Parathyroid adenoma (tissue), 2 donors: ENCODE results near the gene ODAD3.

ENCODE experiments used
- H2AFZ ChIP-seq: fragments of 300-600 bp; sonication (generic); one replicate; pipeline ENCODE4 v1.7.0; 2017; ENCODE audit warnings: antibody characterized with exemption, mild to moderate bottlenecking
- H3K27ac ChIP-seq: fragments of 300-600 bp; sonication (generic); one replicate; pipeline ENCODE4 v1.7.0; 2017
- H3K27me3 ChIP-seq: fragments of 300-600 bp; sonication (generic); one replicate; pipeline ENCODE4 v1.7.0; 2017; ENCODE audit warnings: low read length; ENCODE audit not compliant: control insufficient read depth, insufficient read depth
- H3K36me3 ChIP-seq: fragments of 300-600 bp; sonication (generic); one replicate; pipeline ENCODE4 v1.7.0; 2017; ENCODE audit warnings: low read length; ENCODE audit not compliant: control insufficient read depth, insufficient read depth
- H3K4me1 ChIP-seq: fragments of 300-600 bp; sonication (generic); one replicate; pipeline ENCODE4 v1.7.0; 2017; ENCODE audit warnings: control low read depth
- H3K4me2 ChIP-seq: fragments of 300-600 bp; sonication (generic); one replicate; pipeline ENCODE4 v1.7.0; 2017; ENCODE audit warnings: low read length
- H3K4me3 ChIP-seq: fragments of 300-600 bp; sonication (generic); one replicate; pipeline ENCODE4 v1.7.0; 2017; ENCODE audit warnings: low read depth, low read length
- H3K79me2 ChIP-seq: fragments of 300-600 bp; sonication (generic); one replicate; pipeline ENCODE4 v1.7.0; 2017; ENCODE audit warnings: control low read depth
- H3K9ac ChIP-seq: fragments of 300-600 bp; sonication (generic); one replicate; pipeline ENCODE4 v1.7.0; 2017; ENCODE audit warnings: mild to moderate bottlenecking
- H3K9me3 ChIP-seq: fragments of 300-600 bp; sonication (generic); one replicate; pipeline ENCODE4 v1.7.0; 2017; ENCODE audit warnings: low read length; ENCODE audit not compliant: control insufficient read depth
- CTCF ChIP-seq: fragments of 300-600 bp; sonication (generic); IDR thresholded peaks from one replicate; pipeline ENCODE4 v1.7.0; 2017; ENCODE audit warnings: antibody characterized with exemption, mild to moderate bottlenecking
- donor health status: primary hyperparathyroidism.

Gene ODAD3

DNA sequence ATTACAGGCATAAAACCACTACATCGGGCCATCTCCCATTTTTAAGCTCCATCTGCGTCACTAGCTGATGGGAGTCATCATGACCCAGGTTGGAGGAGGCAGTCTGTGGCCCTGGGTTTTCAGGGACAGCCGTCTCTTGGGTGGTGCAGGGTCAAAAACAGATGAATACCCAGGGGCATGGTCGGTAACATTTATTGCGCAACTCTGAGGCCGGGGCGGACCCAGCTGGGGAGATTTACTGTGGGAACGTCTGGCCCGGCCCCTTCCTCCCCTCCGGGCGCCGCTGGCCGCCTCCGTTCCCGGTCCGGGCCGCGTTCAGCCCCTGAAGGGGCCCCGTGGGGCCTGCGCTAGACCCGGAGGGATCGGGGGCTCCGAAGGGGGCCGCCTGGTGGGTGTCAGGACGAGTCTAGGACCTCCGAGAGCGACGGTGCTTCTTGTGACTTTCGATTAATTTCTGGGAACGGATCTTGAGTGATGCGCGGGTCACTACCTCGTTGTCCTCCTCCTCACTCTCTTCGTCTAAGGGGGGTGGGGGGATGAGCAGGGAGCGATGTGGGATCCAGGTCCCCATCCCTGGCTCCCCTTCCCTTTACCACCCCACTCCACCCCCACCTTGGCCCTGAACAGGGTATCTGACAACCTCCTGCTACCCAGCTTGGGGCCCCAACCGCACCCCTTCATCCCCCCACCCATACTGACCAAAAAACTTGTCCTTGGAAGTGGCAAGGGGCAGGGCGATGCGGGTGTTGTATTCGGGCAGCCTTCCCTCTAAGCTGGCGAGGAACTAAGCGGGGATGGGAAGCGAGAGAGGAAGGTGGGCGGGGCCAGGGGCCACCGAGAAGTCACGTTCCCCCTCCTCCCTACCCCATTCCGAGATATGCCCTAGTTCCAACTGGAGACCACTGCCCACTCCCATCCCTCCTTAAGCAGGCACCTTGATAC lies 14.2 kb downstream of the ODAD3 start:
- H3K4me1 ChIP-seq = peaks cover 19% of the 10 kb centered on the region
- no peak for TF ChIP-seq CTCF
- no peaks in the 10 kb centered on the region for H3K9me3 ChIP-seq
- peaks cover 4% of the 10 kb centered on the region for H3K79me2 ChIP-seq
- peak overlapping the region; percentile 3 for H3K4me2 ChIP-seq
- no peaks in the 10 kb centered on the region for H3K36me3 ChIP-seq
- H2AFZ ChIP-seq = peak overlapping the region; percentile 92
- H3K4me3 ChIP-seq = peak overlapping the region; percentile 1
- H3K9ac ChIP-seq = peak overlapping the region; percentile 30
- peak overlapping the region; percentile 97 for H3K27ac ChIP-seq
- no peaks in the 10 kb centered on the region for H3K27me3 ChIP-seq

DNA sequence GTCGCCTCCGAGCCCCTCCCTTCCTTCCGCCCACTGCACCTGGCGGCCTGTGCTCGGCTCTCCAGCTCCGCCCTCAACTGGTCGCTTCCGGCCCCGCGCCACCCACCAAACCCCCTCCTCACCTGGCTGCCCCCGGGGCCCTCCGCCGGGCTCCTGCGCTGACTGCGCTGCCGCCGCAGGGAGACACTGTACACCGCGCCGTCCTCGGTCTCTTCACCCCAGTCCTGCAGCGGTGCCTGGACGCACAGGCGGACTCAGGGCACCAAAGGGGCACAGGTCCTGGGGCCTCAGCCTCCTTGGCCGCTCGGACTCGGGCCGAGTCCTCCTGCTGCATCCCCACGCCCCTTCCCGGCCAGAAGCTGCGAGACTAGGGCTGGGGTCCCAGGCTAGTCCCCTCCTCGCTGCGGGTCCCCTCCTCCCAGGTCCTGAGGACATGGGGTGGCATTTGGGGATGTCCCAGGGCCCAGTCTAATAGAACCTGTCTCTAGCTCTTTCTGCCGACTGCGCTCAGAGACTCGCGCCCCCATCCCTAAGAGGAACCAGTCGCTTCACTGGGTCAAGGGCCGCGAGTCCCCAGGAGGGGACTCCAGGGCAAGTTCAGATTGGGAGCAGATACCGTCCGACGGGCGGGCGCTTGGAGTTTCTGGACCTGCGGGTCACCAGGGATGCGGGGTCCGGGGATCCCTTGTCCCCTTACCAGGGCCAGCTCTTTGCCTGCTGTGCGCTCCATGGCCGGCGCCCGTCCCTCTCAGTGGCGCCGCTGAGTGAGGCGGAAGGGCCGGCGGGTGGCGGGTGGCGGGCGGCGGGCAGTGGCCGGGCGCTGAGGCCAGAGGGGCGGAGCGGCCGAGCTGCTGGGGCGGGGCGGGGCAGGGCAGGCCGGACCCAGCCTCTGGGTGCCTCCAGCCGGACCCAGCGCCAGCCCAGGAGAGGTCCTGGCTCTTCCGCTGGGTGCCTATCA lies 16.1 kb downstream of the ODAD3 start, which contains the start of gene RGL3:
Gene RGL3, minus strand, starts transcription at position 766 of the 958 bp plus-strand sequence. Its CDS starts 36 bp downstream, at position 730.
- peaks cover 19% of the 10 kb centered on the region for H3K4me1 ChIP-seq
- peak within 1 kb of the TSS; percentile 92 for H3K9ac ChIP-seq
- no peaks in the 10 kb centered on the region for H3K36me3 ChIP-seq
- H3K27ac ChIP-seq = peak within 1 kb of the TSS; percentile 97
- peak within 1 kb of the TSS; percentile 71 for H3K4me2 ChIP-seq
- TF ChIP-seq CTCF = peak; percentile 34
- peak within 1 kb of the TSS; percentile 93 for H2AFZ ChIP-seq
- H3K4me3 ChIP-seq = peak within 1 kb of the TSS; percentile 77
- no peaks in the 10 kb centered on the region for H3K27me3 ChIP-seq
- peaks cover 4% of the 10 kb centered on the region for H3K79me2 ChIP-seq
- H3K9me3 ChIP-seq = no peaks in the 10 kb centered on the region

GRCh38 chr19:11418094-11418548 lies 16.8 kb downstream of the ODAD3 start:
- Histone ChIP-seq H3K27ac (peak overlapping the region; percentile 97), H3K27me3 (no peaks in the 10 kb centered on the region), H3K4me1 (peaks cover 15% of the 10 kb centered on the region), H3K79me2 (peaks cover 4% of the 10 kb centered on the region), H3K4me3 (peak overlapping the region; percentile 77), H3K9ac (peak overlapping the region; percentile 92), H3K4me2 (peak overlapping the region; percentile 71), H3K36me3 (no peaks in the 10 kb centered on the region), H2AFZ (peak overlapping the region; percentile 93), H3K9me3 (no peaks in the 10 kb centered on the region)
- TF ChIP-seq CTCF = no peak

GRCh38 chr19:11416346-11417052 lies 18.4 kb downstream of the ODAD3 start:
- no peaks in the 10 kb centered on the region for H3K27me3 ChIP-seq
- no peak overlapping the region for H3K4me3 ChIP-seq
- H3K36me3 ChIP-seq = no peaks in the 10 kb centered on the region
- no peak overlapping the region for H3K9ac ChIP-seq
- H3K9me3 ChIP-seq = no peaks in the 10 kb centered on the region
- H3K4me1 ChIP-seq = peaks cover 11% of the 10 kb centered on the region
- no peak overlapping the region for H2AFZ ChIP-seq
- no peak for TF ChIP-seq CTCF
- no peak overlapping the region for H3K27ac ChIP-seq
- peaks cover 4% of the 10 kb centered on the region for H3K79me2 ChIP-seq
- no peak overlapping the region for H3K4me2 ChIP-seq
